C1 segment of cervical spinal cord (tissue), 14 donors: ENCODE data around the gene UQCRHL.

ENCODE experiments used
- DNase-seq, 14 donors: peaks; one replicate each; lab custom pipeline; 2025; lab: John Stamatoyannopoulos, UW

The UQCRHL gene

GRCh38 chr1:15758953-15759661, 48.3 kb downstream of the UQCRHL start:
- DNase-seq = no peak

GRCh38 chr1:15758343-15758931, 49.0 kb downstream of the UQCRHL start, which contains the start of gene FBLIM1:
Gene FBLIM1 (plus strand): TSS chr1:15758795. CDS start chr1:15764984, 6,189 bp downstream.
- DNase-seq = no peak

- DNase-seq = no peak
These were observed 49.7 kb downstream of the UQCRHL start for GRCh38 chr1:15757575-15758342.
